Neural cell (in vitro differentiated cells): ENCODE data around the gene SAT1. TPM values are rescaled to one million over a fixed set of nuclear protein-coding genes. Genes with fewer than 3 reads are reported as not detected.

ENCODE experiments used
- H2AFZ ChIP-seq: fragments of 200-600, 300-800 bp; sonication (generic), shearing (Covaris generic); 2 replicates; pipeline ENCODE4 v1.6.0; 2014; ENCODE audit warnings: low read depth, mild to moderate bottlenecking, antibody characterized with exemption, low read length, moderate library complexity
- H3F3A ChIP-seq: fragments of 200-600 bp; shearing (Covaris generic); 2 replicates; pipeline ENCODE4 v1.6.1; 2016; ENCODE audit warnings: mild to moderate bottlenecking, moderate library complexity, mixed read lengths, antibody characterized with exemption, low read length; ENCODE audit not compliant: insufficient read depth, poor library complexity, severe bottlenecking
- H3K27ac ChIP-seq: fragments of 200-600, 300-800 bp; sonication (generic), shearing (Covaris generic); 2 replicates; pipeline ENCODE4 v1.5.1; 2014; ENCODE audit warnings: mild to moderate bottlenecking, low read length, moderate library complexity
- H3K27me3 ChIP-seq: fragments of 300-800, 200-600 bp; sonication (generic), shearing (Covaris generic); 2 replicates; pipeline ENCODE4 v1.6.0; 2014; ENCODE audit warnings: mild to moderate bottlenecking, low read depth, low read length, moderate library complexity; ENCODE audit not compliant: insufficient read depth
- H3K36me3 ChIP-seq: fragments of 300-800, 200-600 bp; sonication (generic), shearing (Covaris generic); 2 replicates; pipeline ENCODE4 v1.5.1; 2014; ENCODE audit warnings: mild to moderate bottlenecking, antibody characterized with exemption, low read length, moderate library complexity; ENCODE audit not compliant: insufficient read depth
- H3K4me2 ChIP-seq: fragments of 300-800, 200-600 bp; sonication (generic), shearing (Covaris generic); 2 replicates; pipeline ENCODE4 v1.6.0; 2014; ENCODE audit warnings: mild to moderate bottlenecking, low read length
- H3K4me3 ChIP-seq: fragments of 300-800, 200-600 bp; sonication (generic), shearing (Covaris generic); 2 replicates; pipeline ENCODE4 v1.5.1; 2014; ENCODE audit warnings: mild to moderate bottlenecking, low read length, moderate library complexity
- H3K79me2 ChIP-seq: fragments of 200-600 bp; shearing (Covaris generic); replicated peaks from 2 replicates; pipeline ENCODE4 v1.6.0; 2014; ENCODE audit warnings: mild to moderate bottlenecking, low read length, moderate library complexity; ENCODE audit not compliant: insufficient read depth
- H3K9ac ChIP-seq: fragments of 300-800, 200-600 bp; sonication (generic), shearing (Covaris generic); 2 replicates; pipeline ENCODE4 v1.6.1; 2016; ENCODE audit warnings: mild to moderate bottlenecking, low read length, mixed read lengths
- H3K9me2 ChIP-seq: fragments of 200-600 bp; shearing (Covaris generic); 2 replicates; pipeline ENCODE4 v1.6.1; 2016; ENCODE audit warnings: mild to moderate bottlenecking, low read length, mixed read lengths; ENCODE audit not compliant: insufficient read depth
- H3K9me3 ChIP-seq: fragments of 200-600, 300-800 bp; sonication (generic), shearing (Covaris generic); 2 replicates; pipeline ENCODE4 v1.6.1; 2016; ENCODE audit warnings: mild to moderate bottlenecking, mixed run types, low read length, moderate library complexity, mixed read lengths
- H4K20me1 ChIP-seq: fragments of 200-600 bp; shearing (Covaris generic); 2 replicates; pipeline ENCODE4 v1.6.1; 2016; ENCODE audit warnings: mild to moderate bottlenecking, mixed run types; ENCODE audit not compliant: insufficient read depth
- EP300 ChIP-seq: fragments of 450-650 bp; conservative IDR thresholded peaks from 2 replicates; pipeline ENCODE4 v1.6.1; 2014; ENCODE audit warnings: antibody characterized with exemption, mild to moderate bottlenecking, moderate library complexity; ENCODE audit not compliant: poor library complexity, severe bottlenecking
- EZH2 ChIP-seq: fragments of 200-600, 300-800 bp; shearing (Covaris generic), sonication (generic); IDR thresholded peaks from 2 replicates; pipeline ENCODE4 v1.6.1; 2014; ENCODE audit warnings: antibody characterized with exemption, low read length, borderline replicate concordance, mild to moderate bottlenecking; ENCODE audit not compliant: insufficient read depth, poor library complexity, severe bottlenecking
- MXI1 ChIP-seq: fragments of 450-650 bp; conservative IDR thresholded peaks from 2 replicates; pipeline ENCODE4 v1.6.1; 2014; ENCODE audit warnings: antibody characterized with exemption, mild to moderate bottlenecking; ENCODE audit not compliant: poor library complexity, severe bottlenecking
- POLR2AphosphoS5 ChIP-seq: IDR thresholded peaks from 2 replicates; pipeline ENCODE4 v1.6.1; 2012
- TAF1 ChIP-seq: IDR thresholded peaks from 2 replicates; pipeline ENCODE4 v1.6.1; 2012; ENCODE audit warnings: low read depth
- polyA plus RNA-seq: library from polyadenylated mRNA; depleted of rRNA; stranded (reverse); fragments of >200 nt; gene quantifications from 2 replicates; pipeline ENCODE4 v1.2.3, GENCODE V29; 2014
- TF ChIP-seq, protein P1 (sequence below): IDR thresholded peaks from 2 replicates; pipeline ENCODE4 v1.6.1; 2012; ENCODE audit warnings: borderline replicate concordance
- TF ChIP-seq, protein P2 (sequence below): fragments of 450-650 bp; IDR thresholded peaks from 2 replicates; pipeline ENCODE4 v1.5.1; 2014; ENCODE audit warnings: antibody characterized with exemption, mild to moderate bottlenecking, moderate library complexity; ENCODE audit not compliant: poor library complexity, severe bottlenecking

Gene SAT1
- polyA plus RNA-seq, 1 donor from 2014 or later, result 95.2 TPM

DNA sequence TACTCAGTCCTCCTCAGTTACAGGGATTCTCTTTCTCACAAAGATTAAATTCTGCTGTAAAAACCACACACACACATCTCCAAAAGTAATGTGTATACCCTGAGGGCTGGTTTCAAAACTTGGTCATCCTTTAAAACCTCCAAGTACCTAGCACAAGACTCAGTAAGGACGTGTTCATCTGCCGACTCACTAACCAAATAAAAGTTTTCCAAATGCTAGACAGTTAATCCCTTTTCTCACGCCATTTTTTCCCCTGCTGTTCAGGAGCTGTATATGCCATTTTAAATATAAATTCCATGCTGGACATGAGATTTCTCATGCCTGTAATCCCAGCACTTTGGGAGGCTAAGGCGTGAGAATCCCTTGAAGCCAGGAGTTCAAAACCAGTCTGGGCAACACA is 3.9 kb upstream of the SAT1 start:
- H2AFZ ChIP-seq, result no peak overlapping the region
- no peak overlapping the region for H3K9ac ChIP-seq
- H3K79me2 ChIP-seq, result no peaks in the 10 kb centered on the region
- H3F3A ChIP-seq, result no peaks in the 10 kb centered on the region
- no peaks in the 10 kb centered on the region for H3K9me3 ChIP-seq
- no peak overlapping the region for H3K4me3 ChIP-seq
- no peaks in the 10 kb centered on the region for H3K27me3 ChIP-seq
- H4K20me1 ChIP-seq, result no peaks in the 10 kb centered on the region
- TF ChIP-seq, protein P1, sequence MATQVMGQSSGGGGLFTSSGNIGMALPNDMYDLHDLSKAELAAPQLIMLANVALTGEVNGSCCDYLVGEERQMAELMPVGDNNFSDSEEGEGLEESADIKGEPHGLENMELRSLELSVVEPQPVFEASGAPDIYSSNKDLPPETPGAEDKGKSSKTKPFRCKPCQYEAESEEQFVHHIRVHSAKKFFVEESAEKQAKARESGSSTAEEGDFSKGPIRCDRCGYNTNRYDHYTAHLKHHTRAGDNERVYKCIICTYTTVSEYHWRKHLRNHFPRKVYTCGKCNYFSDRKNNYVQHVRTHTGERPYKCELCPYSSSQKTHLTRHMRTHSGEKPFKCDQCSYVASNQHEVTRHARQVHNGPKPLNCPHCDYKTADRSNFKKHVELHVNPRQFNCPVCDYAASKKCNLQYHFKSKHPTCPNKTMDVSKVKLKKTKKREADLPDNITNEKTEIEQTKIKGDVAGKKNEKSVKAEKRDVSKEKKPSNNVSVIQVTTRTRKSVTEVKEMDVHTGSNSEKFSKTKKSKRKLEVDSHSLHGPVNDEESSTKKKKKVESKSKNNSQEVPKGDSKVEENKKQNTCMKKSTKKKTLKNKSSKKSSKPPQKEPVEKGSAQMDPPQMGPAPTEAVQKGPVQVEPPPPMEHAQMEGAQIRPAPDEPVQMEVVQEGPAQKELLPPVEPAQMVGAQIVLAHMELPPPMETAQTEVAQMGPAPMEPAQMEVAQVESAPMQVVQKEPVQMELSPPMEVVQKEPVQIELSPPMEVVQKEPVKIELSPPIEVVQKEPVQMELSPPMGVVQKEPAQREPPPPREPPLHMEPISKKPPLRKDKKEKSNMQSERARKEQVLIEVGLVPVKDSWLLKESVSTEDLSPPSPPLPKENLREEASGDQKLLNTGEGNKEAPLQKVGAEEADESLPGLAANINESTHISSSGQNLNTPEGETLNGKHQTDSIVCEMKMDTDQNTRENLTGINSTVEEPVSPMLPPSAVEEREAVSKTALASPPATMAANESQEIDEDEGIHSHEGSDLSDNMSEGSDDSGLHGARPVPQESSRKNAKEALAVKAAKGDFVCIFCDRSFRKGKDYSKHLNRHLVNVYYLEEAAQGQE, result no peak
- no peak overlapping the region for H3K4me2 ChIP-seq
- H3K9me2 ChIP-seq, result no peaks in the 10 kb centered on the region
- H3K36me3 ChIP-seq, result no peaks in the 10 kb centered on the region
- H3K27ac ChIP-seq, result no peak overlapping the region

DNA sequence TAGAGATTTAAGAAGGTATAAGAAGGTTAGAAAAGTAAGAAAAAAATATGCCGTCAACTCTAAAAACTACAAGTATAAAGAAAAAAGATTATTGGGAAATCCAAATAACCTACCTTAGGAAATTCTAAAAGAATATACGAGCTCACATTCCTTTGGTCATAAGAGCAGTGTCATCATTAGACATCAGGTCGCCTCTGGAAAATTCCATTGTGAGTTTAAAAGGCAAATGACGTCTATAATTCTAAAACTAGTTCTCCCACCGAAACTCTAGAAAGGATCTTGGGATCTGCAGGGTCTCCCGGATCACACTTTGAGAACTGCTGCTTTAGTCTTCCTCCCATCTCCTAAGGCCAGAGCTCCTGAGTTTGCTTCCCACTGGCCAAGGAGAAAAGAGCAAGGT is 518 bp upstream of the SAT1 start:
- Histone ChIP-seq H3K27me3 (no peaks in the 10 kb centered on the region), H3K79me2 (no peaks in the 10 kb centered on the region), H3K36me3 (no peaks in the 10 kb centered on the region), H3K9ac (no peak overlapping the region), H3K4me3 (peak overlapping the region; percentile 73), H3F3A (no peaks in the 10 kb centered on the region), H3K9me3 (no peaks in the 10 kb centered on the region), H3K4me2 (no peak overlapping the region), H3K27ac (no peak overlapping the region), H3K9me2 (no peaks in the 10 kb centered on the region), H2AFZ (no peak overlapping the region), H4K20me1 (no peaks in the 10 kb centered on the region)
- TF ChIP-seq EZH2 (no peak), POLR2AphosphoS5 (no peak), EP300 (no peak), MXI1 (no peak), TAF1 (no peak)
- TF ChIP-seq, protein P2, sequence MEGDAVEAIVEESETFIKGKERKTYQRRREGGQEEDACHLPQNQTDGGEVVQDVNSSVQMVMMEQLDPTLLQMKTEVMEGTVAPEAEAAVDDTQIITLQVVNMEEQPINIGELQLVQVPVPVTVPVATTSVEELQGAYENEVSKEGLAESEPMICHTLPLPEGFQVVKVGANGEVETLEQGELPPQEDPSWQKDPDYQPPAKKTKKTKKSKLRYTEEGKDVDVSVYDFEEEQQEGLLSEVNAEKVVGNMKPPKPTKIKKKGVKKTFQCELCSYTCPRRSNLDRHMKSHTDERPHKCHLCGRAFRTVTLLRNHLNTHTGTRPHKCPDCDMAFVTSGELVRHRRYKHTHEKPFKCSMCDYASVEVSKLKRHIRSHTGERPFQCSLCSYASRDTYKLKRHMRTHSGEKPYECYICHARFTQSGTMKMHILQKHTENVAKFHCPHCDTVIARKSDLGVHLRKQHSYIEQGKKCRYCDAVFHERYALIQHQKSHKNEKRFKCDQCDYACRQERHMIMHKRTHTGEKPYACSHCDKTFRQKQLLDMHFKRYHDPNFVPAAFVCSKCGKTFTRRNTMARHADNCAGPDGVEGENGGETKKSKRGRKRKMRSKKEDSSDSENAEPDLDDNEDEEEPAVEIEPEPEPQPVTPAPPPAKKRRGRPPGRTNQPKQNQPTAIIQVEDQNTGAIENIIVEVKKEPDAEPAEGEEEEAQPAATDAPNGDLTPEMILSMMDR, result no peak
- TF ChIP-seq, protein P1, result no peak
